NT2/D1 (cell line): ENCODE results near the gene ACBD3.

Source experiments
- SUZ12 ChIP-seq: IDR thresholded peaks from 2 replicates; pipeline ENCODE4 v1.6.1; 2011; ENCODE audit not compliant: insufficient read length, insufficient read depth; ENCODE audit errors: extremely low read depth
- YY1 ChIP-seq: IDR thresholded peaks from 2 replicates; pipeline ENCODE4 v1.6.1; 2011; ENCODE audit not compliant: insufficient read length, insufficient read depth
- ZNF274 ChIP-seq: IDR thresholded peaks from 2 replicates; pipeline ENCODE4 v1.6.1; 2011; ENCODE audit warnings: mild to moderate bottlenecking, low read depth, low read length

- TF ChIP-seq SUZ12 (no peak), YY1 (no peak), ZNF274 (no peak)
These were observed 51.4 kb downstream of the ACBD3 start for GRCh38 chr1:226135059-226135651.
